Osteoblast (primary cell): ENCODE measurements around the gene AHCYL1. TPM values are rescaled to one million over a fixed set of nuclear protein-coding genes. Genes with fewer than 3 reads are reported as not detected.

Experiments used
- DNase-seq: peaks from one replicate; pipeline ENCODE4 v3.0.0; 2011; ENCODE audit warnings: low spot score, mixed read lengths; ENCODE audit not compliant: insufficient read length; ENCODE audit errors: missing footprints
- H2AFZ ChIP-seq: 2 replicates; pipeline ENCODE4 v1.6.0; 2011; ENCODE audit warnings: mild to moderate bottlenecking, low read length
- H3K27ac ChIP-seq: 2 replicates; pipeline ENCODE4 v1.5.1; 2011; ENCODE audit warnings: mild to moderate bottlenecking, low read depth, low read length, moderate library complexity
- H3K27me3 ChIP-seq: 2 replicates; pipeline ENCODE4 v1.6.0; 2012; ENCODE audit warnings: mild to moderate bottlenecking, control low read depth, inconsistent platforms, low read length, moderate library complexity; ENCODE audit not compliant: insufficient read depth
- H3K36me3 ChIP-seq: 2 replicates; pipeline ENCODE4 v1.5.1; 2011; ENCODE audit warnings: mild to moderate bottlenecking, low read length, control low read depth, moderate library complexity; ENCODE audit not compliant: insufficient read depth
- H3K4me1 ChIP-seq: 2 replicates; pipeline ENCODE4 v1.5.1; 2011; ENCODE audit warnings: mild to moderate bottlenecking, low read length, control low read depth, moderate library complexity; ENCODE audit not compliant: insufficient read depth
- H3K4me2 ChIP-seq: 2 replicates; pipeline ENCODE4 v1.6.0; 2011; ENCODE audit warnings: mild to moderate bottlenecking, low read length; ENCODE audit not compliant: insufficient read depth
- H3K4me3 ChIP-seq: fragments of 200-600 bp; sonication (generic); 3 replicates; pipeline ENCODE4 v1.5.1; 2012; ENCODE audit warnings: mild to moderate bottlenecking, low read length, inconsistent platforms; ENCODE audit not compliant: insufficient read depth
- H3K79me2 ChIP-seq: 2 replicates; pipeline ENCODE4 v1.6.0; 2012; ENCODE audit warnings: mild to moderate bottlenecking, low read length, control low read depth, inconsistent platforms; ENCODE audit not compliant: insufficient read depth
- H3K9me3 ChIP-seq: 2 replicates; pipeline ENCODE4 v1.5.1; 2011; ENCODE audit warnings: low read depth, low read length, control low read depth
- H4K20me1 ChIP-seq: 2 replicates; pipeline ENCODE4 v1.6.0; 2012; ENCODE audit warnings: mild to moderate bottlenecking, low read length, control low read depth; ENCODE audit not compliant: insufficient read depth
- CTCF ChIP-seq: IDR thresholded peaks from 2 replicates; pipeline ENCODE4 v1.5.1; 2011; ENCODE audit warnings: mild to moderate bottlenecking, low read depth, low read length, moderate library complexity; ENCODE audit errors: extremely low read depth
- total RNA-seq: library from RNA; depleted of rRNA; stranded (reverse); fragments of >200 nt; gene quantifications from 2 replicates; pipeline ENCODE4 v1.2.3, GENCODE V29; 2012

The AHCYL1 gene
- total RNA-seq, 1 donor: 56.8 TPM

- peaks cover 25% of the 10 kb centered on the region for H4K20me1 ChIP-seq
- H3K4me1 ChIP-seq: peaks cover 37% of the 10 kb centered on the region
- no peak for DNase-seq
- H3K9me3 ChIP-seq: no peaks in the 10 kb centered on the region
- H3K36me3 ChIP-seq: peaks cover 16% of the 10 kb centered on the region
- no peaks in the 10 kb centered on the region for H3K27me3 ChIP-seq
- H3K79me2 ChIP-seq: no peaks in the 10 kb centered on the region
- no peak overlapping the region for H3K4me2 ChIP-seq
- TF ChIP-seq CTCF: no peak
- H3K4me3 ChIP-seq: no peak overlapping the region
- H2AFZ ChIP-seq: no peak overlapping the region
- H3K27ac ChIP-seq: no peak overlapping the region
Measured at GRCh38 chr1:110060662-110061060, 76.1 kb downstream of the AHCYL1 start.

GRCh38 chr1:110061341-110061740, 76.8 kb downstream of the AHCYL1 start:
- Histone ChIP-seq H3K9me3 (no peaks in the 10 kb centered on the region), H4K20me1 (peaks cover 19% of the 10 kb centered on the region), H3K27me3 (no peaks in the 10 kb centered on the region), H3K36me3 (peaks cover 10% of the 10 kb centered on the region), H3K27ac (no peak overlapping the region), H3K79me2 (no peaks in the 10 kb centered on the region), H3K4me3 (no peak overlapping the region), H2AFZ (no peak overlapping the region), H3K4me1 (peaks cover 30% of the 10 kb centered on the region), H3K4me2 (no peak overlapping the region)
- TF ChIP-seq CTCF: no peak
- peak; percentile 79 for DNase-seq

- Histone ChIP-seq H3K4me1 (peaks cover 18% of the 10 kb centered on the region), H3K9me3 (no peaks in the 10 kb centered on the region), H3K79me2 (no peaks in the 10 kb centered on the region), H3K4me3 (no peak overlapping the region), H3K36me3 (no peaks in the 10 kb centered on the region), H4K20me1 (peaks cover 10% of the 10 kb centered on the region), H3K4me2 (no peak overlapping the region), H3K27me3 (peaks cover 8% of the 10 kb centered on the region), H2AFZ (no peak overlapping the region), H3K27ac (no peak overlapping the region)
- DNase-seq: no peak
- no peak for TF ChIP-seq CTCF
Measured at GRCh38 chr1:110062612-110063011, 78.0 kb downstream of the AHCYL1 start.

- Histone ChIP-seq H3K4me2 (no peak overlapping the region), H3K27me3 (peaks cover 20% of the 10 kb centered on the region), H4K20me1 (peaks cover 8% of the 10 kb centered on the region), H3K27ac (no peak overlapping the region), H3K79me2 (no peaks in the 10 kb centered on the region), H3K36me3 (no peaks in the 10 kb centered on the region), H3K4me3 (no peak overlapping the region), H3K4me1 (peaks cover 6% of the 10 kb centered on the region), H2AFZ (no peak overlapping the region), H3K9me3 (no peaks in the 10 kb centered on the region)
- DNase-seq: no peak
- TF ChIP-seq CTCF: no peak
Measured at GRCh38 chr1:110063781-110064180, 79.2 kb downstream of the AHCYL1 start.
